Hematopoietic multipotent progenitor cell treated with erythropoietin and hydrocortisone succinate and interleukin-3 and kit ligand, for 6 days (in vitro differentiated cells): ENCODE data around the gene LRP1-AS.
A peak's percentile ranks its signal among the peaks of the same experiment; 100 is the strongest.

Experiments
- DNase-seq: peaks from one replicate; pipeline ENCODE4 v3.0.0-alpha.2; 2015

The LRP1-AS gene

GRCh38 chr12:57116580-57117281, 30.7 kb downstream of the LRP1-AS start:
- DNase-seq, result no peak

- peak; percentile 92 for DNase-seq
Observed at GRCh38 chr12:57112492-57113294, 34.7 kb downstream of the LRP1-AS start.

GRCh38 chr12:57111031-57111734, 36.2 kb downstream of the LRP1-AS start, which contains the start of gene STAT6:
TSS of gene STAT6 (minus strand) at chr12:57111362. CDS start at chr12:57108278, 3,084 bp downstream.
- DNase-seq, result peak; percentile 95

GRCh38 chr12:57110104-57111030, 37.1 kb downstream of the LRP1-AS start:
- DNase-seq, result peak; percentile 92

GRCh38 chr12:57109207-57110103, 38.0 kb downstream of the LRP1-AS start:
- no peak for DNase-seq

- DNase-seq, result no peak
Observed at GRCh38 chr12:57107456-57108155, 39.8 kb downstream of the LRP1-AS start.

GRCh38 chr12:57106021-57106708, 41.3 kb downstream of the LRP1-AS start:
- DNase-seq, result no peak

GRCh38 chr12:57105011-57105753, 42.2 kb downstream of the LRP1-AS start:
- DNase-seq, result no peak

- DNase-seq, result no peak
Observed at GRCh38 chr12:57104292-57104910, 43.0 kb downstream of the LRP1-AS start.

GRCh38 chr12:57103856-57104255, 43.6 kb downstream of the LRP1-AS start:
- DNase-seq, result no peak

- peak; percentile 70 for DNase-seq
Observed at GRCh38 chr12:57101892-57102695, 45.3 kb downstream of the LRP1-AS start.

- no peak for DNase-seq
Observed at GRCh38 chr12:57099766-57100165, 47.7 kb downstream of the LRP1-AS start.

GRCh38 chr12:57099047-57099714, 48.2 kb downstream of the LRP1-AS start:
- DNase-seq, result no peak

GRCh38 chr12:57098546-57098945, 48.9 kb downstream of the LRP1-AS start:
- DNase-seq, result no peak

GRCh38 chr12:57097554-57097835, 49.9 kb downstream of the LRP1-AS start:
- DNase-seq, result peak; percentile 73

GRCh38 chr12:57096748-57097553, 50.5 kb downstream of the LRP1-AS start:
- DNase-seq, result no peak
